HG03521 (cell line): ENCODE data around the gene FAM131C.

Experiments used
- ATAC-seq: cut with Tn5 transposase; IDR thresholded peaks from one replicate; pipeline ENCODE4 v1.9.1; 2021; ENCODE audit warnings: mild to moderate bottlenecking, moderate library complexity; ENCODE audit not compliant: unreplicated experiment

FAM131C gene

DNA sequence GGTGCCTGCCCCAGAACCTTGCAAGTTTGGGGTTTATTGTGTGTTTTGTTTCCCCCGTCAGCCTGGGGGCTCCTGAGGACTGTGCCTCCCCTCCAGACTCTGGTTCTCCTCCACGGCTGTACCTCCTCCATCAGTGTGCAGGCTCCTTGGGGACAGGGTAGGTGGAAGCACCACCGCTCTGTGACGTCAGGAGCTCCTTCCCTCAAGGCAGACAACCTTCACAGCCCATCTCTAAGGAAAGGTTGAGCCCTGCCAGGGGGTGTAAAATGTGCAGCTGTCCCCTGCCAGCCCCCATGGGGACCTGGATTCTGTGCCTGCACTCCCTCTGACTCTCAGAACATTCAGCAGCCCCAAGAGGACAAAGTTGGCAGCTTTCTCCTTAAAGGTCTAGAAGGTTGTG lies 55.1 kb downstream of the FAM131C start:
- ATAC-seq = no peak

DNA sequence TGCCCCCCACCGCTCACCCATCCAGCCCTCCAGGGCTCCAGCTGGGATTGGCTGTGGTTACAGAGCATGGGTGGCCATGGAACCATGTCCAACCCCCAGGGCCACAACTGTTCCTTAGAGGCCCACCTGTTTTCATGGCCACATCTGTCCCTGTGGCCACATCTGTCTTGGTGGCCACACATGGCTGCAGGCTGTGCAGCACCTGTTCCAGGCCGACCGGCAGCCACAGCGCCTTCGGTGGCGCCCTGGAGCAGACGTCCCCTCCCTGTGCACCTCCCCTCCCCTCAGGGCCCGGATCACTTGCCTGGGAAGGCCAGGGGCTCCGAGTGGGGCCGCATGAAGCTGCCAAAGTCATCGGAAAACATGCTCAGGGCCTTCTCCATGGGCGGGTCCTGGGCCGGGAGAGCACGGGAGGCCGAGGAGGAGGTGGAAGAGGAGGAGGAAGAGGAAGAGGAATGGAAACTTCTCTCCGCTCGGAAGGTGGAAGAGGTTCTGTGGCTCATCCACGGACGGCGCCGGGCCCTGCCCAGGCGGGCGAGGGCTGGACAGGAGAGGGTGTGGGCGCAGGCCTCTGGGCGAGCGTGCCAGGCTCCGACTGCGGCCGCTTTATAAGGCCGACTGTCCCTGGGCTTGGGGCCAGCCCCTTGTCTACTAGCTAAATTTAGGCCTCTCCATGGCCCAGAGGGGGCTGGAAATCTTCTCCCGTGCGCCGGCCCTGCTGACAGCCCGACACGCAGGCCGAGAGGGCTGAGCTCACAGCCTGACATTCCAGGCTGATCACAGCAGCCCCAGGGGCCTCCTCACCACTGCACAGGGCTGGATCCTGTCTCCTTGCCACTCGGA lies 55.8 kb downstream of the FAM131C start, which contains the start of gene HSPB7:
Gene HSPB7 (minus strand): TSS at position 583 of the 843 bp plus-strand sequence. CDS start 80 bp downstream, at position 503.
- ATAC-seq = no peak

DNA sequence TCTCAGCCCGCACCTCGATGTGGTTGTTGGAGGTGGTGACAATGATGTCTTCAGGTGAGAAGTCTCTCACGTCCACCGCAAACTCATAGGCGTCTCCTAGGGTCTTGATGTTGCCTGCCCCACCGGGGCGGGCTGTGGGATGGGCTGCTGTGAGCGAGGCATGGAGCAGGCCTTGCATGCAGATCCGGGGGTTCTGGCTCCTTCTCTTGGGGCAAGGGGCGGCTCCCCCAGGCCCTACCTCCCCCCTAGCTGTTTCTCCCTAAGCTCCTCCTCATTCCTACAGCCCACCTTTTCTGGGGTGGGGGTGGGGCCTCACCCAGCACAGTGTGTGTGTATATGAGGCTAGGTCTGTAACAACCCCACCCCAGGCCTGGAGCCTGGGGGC lies 56.4 kb downstream of the FAM131C start:
- no peak for ATAC-seq

DNA sequence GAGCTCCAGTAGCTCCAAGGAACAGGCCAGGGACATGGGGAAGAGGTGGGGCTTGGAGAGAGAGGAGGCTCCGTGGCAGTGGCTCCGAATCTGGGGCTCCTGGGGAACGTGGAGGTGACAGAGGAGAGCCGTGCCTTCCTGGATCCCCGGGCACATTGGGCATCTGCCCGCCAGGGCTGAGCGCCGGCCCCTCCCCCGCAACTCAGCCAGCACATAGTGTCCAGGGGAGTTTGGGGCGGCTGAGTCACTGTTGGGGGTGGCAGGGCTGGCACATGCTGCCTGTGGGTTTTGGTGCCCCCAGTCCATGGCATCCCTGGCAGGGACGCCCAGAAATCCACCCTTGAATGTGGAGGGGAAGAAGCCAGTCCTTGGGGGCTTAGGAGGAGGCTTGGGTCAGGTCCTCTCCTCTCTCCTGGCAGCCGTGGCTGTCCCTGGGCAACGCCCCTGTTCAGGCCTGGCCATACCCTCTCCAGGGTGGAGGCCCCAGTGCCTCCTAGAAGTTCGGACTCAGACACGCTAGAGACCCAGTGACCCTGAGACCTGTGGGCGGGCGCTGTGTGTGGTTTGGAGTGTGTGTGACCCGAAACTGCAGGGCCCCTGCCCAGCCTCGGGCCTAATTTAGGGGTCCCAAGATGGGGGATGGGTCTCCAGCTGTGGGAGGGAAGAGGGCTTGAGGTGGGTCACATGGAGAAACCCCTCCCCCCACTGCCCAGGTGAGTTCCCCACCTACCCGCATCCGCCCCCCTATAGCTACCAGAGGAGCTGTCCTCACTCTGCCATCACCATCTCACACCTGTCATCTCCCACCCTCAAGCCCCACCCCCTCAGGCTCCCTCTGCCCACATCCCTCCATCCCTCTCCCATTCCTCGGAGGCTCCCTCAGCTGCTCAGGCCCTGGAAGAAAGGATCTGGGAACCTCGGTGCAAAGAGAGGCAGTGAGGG lies 57.2 kb downstream of the FAM131C start:
- no peak for ATAC-seq

DNA sequence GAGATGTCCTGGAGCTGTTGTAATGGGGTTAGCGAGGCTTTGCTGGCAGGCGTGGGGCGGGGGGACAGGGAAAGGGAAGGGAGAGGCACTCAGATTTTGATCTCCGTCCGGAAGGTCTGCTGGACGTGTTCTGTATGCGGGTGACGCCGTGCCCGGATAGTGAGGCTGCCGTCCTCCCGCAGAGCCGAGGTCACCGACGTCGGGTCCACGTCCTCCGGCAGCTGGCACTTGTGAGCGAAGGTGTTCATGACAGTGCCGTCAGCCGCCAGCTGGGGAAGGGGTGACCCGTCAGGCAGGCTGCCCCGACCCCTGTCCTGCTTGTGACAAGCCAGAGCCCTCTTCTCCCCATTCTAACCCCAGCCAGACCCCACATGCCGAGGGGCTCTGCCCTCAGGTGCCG lies 58.0 kb downstream of the FAM131C start:
- ATAC-seq = no peak

DNA sequence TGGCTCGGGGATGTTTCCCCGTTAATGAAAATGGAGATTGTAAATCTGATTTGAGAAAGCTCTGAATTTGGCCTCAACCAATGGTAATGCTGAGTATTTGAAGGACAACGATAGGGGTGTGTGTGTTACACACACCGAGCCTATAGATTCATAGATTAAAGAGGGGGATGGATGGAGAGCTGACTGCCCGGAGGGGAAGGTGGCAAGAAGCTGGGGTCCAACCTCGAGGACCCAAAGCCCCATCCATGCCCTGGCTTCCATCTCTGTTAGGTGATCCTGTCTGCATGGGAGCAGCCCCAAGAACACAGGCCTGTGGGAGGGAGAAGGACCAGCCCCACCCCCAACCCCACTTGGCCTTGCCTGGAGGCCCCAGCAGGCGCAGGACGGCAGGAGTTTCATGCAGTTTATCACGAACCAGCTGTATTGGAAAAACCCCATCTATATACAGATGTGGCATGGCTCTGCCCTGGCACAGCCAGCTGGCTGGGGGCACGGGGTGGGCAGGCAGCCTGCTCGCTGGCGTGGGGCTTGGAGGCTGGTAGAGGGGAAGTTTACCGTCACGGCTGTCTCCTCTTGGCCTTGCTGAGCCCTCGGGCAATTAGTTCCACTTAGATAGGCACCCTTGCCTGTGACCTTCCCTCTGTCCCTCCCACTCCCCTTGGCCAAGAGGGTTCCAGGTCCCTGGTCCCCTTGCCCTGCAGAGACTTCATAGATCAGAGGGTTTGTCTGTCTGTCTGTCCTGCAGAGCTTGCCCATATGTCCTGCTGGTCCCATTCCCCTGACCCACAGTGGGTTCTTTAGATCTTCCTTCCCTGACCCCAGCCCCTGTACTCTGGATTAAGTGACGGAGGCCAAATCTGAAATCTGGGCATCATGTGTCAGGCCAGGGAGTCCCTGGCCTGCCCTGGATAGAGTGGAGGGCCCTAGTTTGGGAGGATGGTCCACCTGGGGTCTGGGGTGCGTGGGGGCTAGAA lies 58.7 kb downstream of the FAM131C start:
- ATAC-seq = no peak

DNA sequence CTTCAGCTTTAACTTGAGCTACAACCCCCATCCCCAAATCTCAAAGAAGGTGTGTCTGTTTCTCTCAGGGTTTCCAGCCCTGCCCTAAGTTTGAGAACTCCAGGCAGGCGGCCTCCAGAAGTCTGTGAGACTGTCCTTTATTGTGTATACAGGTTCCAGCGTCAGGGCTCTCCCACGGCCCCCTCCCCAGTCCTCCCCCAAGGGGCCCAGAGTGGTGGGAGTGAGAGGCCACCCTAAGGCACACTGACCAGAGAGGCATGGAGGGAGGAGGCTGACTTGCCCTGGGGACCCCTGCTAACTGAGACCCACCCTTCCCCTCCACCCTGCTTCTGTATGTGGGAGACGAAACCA lies 59.6 kb downstream of the FAM131C start:
- no peak for ATAC-seq

DNA sequence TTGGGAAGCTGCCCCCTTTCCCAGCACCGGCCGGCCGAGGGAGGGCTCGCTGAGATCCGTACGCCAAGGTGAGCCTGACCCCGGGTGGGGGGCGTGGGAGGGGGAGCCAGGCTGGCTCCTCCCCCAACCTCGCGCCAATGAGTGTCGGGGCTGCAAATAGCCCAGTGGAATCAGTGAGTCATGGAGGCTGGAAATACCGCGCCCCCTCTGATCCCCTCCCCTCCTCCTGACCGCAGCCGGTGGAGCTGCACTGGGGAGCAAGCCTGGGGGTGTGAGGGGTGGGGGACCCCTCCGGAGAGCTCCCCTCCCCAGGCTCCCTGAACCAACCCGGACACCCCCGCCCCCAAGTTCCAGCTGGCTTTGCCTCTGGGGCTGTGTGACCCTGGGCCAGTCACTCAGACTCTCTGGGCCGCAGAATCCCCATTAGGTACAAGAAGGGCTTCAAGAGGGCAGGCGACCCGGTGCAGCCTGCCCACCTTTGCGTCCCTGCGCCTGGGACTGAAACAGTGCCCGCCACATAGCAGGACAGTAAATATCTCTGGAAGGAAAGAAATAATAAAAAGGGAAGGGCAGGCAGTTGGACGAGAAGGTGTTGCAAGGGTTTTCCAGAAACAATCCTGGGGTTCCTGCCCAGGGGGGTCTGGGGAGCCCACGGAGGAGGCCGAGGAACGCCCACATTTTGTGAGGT lies 60.1 kb downstream of the FAM131C start:
- ATAC-seq = no peak

DNA sequence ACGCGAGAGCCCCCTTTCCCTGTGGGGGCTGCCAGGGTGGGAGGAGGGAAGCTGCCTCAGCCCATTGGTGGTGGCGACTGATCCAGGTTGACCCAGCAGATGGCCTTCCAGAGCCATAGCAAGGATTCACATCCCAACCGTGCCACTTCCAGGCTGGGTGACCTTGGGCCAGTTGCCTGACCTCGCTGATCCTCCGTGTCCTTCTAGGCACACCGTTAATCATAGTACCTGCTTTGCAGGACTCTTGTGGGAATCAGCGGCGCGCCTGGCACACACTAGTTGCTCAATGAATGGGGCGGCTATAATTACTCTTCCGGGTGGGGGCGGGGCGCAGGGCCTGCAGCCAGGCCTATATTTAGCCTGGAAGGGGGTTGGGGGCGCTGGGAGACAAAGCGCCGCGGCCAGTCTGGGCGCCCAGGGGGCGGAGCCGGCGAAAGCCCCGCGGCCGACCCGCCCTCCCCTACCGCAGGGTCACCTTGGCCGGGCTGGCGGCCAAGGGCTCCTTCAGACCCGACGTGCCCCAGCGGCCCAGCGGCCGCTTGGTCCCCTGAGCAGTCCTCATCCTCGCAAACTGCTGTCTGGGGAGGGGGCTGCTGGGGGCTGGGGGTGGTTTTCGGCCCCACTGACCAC lies 60.7 kb downstream of the FAM131C start:
- ATAC-seq = no peak

DNA sequence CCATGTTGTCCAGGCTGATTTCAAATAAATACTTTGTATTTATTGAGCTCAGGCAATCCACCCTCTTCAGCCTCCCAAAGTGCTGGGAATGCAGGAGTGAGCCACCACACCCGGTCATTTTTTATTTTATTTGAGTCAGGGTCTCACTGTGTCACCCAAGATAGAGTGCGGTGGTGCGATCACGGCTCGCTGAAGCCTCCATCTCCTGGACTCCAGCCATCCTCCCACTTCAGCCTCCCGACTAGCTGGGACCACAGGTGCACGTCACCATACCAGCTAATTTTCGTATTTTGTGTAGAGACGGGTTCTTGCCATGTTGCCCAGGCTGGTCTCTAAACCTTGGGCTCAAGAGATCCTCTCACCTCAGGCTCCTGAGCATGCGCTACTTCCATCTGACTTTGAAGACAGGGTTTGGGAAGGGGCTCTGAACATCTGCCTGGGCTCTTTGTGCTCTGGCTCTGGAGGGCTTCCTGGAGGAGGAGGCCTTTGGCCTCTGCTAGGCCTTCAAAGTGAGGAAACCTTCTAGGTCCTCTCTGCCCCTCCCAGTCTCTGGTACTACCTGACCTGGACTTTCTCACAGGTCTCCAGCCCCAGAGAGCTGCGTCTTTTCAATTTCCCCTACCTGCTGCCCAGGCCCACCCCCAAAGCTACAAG lies 61.4 kb downstream of the FAM131C start:
- no peak for ATAC-seq

DNA sequence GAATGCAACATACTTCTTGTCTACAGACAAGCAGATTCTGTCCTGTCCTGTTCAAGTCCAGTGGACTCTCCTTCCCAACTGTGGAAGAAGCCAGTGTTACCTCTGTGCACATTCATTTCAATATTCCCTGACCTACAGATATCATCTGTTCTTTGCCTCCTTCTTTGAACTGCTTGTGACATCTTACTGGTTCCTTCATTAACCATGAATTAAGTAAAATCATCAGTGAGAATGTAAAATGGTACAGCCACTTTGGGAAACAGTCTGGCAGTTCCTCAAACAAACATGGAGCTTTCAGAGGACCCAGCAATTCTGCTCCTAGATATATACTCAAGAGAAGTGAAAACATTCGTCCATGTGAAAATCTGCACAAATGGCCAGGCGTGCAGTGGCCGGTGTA lies 62.6 kb downstream of the FAM131C start:
- no peak for ATAC-seq

DNA sequence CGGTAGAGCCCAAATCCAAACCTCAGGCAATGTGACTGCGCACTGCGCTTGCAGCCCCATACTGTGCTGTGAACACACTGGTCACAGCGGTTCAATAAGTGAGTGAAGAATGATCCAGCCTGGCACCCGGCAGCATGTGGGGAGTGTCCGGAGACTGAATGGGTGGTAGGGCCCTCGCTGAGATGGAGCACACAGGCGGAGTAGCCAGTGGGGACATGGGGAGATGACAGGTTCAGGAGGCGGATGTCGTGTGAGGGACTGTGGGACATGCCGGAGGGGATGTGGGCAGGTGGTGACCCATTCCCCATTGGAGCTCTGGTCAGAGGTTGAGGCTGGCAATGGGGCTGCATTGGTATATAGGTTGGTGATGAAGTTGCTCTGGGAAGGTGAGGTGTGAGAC lies 63.8 kb downstream of the FAM131C start:
- no peak for ATAC-seq

DNA sequence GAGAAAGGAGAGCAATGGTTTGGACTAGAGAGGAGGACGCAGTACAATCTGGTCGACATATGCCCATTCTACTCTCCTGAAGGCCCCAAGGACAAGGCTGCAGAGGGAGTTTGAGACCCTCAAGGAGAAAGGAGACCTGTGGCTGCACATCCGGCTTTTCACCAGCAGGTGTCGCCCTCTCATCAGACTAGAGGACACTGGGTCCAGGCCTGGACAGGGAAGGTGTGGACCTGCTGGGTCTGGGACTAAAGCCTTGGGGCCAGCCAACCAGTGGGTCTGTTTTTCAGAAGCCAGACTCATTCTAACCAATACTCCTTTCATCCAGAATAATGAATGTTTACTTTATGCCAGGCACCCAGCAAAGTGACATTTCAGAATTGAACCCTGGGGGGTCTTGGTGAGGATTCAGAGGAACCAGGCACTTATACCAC lies 64.4 kb downstream of the FAM131C start:
- no peak for ATAC-seq
